ENCODE measurements around the gene LIPA.
"Not testable (repeated sequence)": the region's sequence is repeated elsewhere in the genome, so short reads cannot be mapped to it uniquely, and the experiment has no call there.

The LIPA gene

DNA sequence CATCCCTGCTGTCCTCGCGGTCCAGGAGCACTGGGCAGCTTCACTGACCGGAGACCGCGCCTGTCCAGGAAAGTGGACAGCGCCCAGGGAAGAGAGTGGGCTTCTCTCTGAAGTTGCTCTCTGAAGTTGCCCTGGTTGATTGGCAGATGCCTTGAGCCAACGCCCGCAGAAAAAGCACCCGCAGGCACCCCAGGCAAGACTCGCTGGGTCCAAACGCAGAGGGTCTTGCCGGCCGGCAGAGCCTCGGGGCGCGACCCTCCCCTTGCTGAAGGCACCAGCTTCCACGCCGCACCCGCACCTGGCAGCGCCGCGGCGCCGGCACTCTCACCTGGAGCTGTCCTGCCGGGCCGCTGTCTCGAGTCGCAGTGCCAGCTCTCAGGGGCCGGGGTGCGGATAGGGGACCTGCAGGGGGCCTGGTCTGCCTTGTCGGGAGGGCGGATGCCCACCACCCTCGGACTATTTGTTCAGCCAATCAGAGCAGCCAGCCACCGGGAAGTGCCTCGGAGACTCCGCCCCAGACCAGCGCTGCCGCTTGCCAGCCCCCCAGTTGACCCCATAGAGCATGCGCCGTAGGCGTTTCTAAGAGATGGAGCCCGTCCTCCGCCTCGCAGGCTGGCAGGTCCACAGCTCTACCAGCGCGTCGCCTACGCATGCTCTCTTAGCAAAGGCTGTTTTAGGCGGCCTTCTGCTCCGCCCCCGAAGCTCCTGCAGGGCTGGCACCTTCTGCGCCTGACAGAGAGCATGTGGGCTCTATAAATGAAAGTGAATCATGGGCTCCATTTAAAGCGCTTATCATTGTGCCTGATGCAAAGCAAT is at the start of gene LIPA:
TSS of gene LIPA (minus strand) at position 367 of the 816 bp plus-strand sequence. CDS start 4,127 bp downstream, outside the sequence.
- DNase-seq: peak; percentile 95

DNA sequence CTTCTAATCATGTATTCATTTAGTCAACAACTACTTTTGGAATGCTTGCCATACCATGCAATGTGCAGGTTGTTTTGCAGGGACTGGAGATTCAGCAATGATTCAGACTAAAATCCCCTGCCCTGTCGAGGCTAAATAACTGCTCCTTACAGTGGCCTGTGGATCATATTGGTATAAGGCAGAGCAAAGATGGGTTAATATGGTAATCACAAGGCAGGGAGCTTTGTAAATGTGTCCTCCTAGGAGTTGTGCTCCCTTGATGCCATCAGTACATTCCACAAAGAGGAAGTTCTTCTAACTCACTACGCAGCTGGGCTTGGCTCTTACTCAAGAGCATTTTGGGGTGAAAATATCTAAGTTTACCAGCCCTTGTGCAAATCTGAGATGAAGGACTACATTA is 49.7 kb upstream of the LIPA start:
- no peak for DNase-seq

DNA sequence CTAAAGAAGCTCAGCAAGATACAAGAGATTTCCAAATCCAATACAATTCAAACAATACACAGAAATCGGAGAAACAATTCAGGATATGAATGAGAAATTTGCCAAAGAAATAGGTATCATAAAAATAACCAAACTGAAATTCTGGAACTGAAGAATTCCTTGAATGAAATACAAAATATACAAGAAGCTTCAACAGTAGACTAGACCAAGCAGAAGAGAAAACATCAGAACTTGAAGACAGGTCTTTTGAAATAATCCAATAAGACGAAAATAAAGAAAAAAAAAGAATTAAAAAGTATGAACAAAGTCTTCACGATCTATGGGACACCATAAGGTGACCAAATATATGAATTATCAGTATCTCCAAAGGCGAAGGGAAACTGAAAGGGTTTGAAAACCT is 47.5 kb upstream of the LIPA start:
- no peak for DNase-seq

DNA sequence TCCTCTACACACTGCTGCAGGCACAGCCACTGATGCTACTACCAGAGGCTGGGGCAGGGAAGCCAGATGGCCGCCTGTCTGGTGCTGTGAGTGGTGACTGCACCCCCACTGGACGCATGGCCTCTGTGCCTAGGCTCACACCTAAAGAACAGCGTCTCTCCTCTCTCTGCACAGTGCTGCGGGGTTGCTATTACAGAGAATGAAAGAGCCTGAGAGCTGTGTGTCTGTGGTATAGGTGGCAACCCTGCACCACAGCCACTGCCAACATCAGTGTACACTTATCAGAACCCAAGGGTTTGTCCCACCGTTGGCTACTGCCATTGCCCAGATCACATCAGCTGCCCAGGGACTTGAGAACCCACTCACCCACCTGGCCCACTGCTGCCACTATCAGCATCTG is 46.2 kb upstream of the LIPA start:
- no peak for DNase-seq

DNA sequence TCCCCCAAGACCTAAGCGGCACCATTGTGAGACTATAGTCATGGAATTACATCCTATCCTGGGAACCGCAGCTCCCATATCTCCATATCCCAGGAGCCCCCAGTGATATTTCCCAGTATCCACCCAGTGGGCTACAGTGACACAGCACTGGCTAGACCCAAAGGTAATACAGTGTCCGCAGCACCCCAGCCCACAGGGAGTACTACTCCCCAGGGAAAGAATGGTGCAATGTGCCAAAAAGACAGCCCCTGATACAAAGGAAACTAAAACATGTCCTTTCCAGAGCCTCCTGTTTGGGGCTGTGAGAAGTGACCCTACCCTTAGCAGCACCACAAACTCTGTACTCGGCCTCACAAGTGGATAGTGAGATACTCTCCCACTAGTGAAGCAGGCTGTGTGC is 45.8 kb upstream of the LIPA start:
- DNase-seq: no peak

DNA sequence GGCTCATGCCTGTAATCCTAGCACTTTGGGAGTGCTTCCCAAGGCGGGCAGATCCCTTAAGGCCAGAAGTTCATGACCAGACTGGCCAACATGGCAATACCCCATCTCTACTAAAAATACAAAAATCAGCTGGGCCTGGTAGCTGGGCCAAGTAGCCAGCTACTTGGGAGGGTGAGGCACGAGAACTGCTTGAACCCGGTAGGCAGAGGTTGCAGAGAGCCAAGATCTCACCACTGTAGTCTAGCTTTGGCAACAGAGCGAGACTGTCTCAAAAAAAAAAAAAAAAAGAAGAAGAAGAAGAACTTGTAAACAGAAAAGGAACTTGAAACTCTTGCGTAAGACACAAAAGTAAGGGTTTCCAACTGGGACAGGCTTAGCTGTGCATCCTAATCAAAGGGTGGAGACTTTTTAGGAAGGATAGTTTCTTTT is 44.7 kb upstream of the LIPA start:
- DNase-seq: no peak

DNA sequence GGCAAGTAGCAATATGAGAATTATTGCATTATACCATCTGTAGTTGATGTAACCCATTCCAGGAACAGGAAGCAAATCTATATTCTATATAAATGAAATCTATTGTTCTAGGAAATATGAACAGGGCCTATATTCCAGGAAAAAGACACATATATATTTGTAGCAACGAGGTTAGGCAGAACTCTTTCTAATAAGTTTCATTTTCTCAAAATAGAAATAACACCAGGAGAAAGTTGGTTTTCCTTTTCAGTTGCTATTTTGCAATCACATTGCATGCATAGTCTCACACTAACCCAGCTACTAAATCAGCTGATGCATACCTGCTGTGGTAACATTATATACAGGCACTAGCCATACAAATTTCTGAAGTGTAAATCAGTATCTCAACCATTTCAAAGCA is 44.0 kb upstream of the LIPA start:
- no peak for DNase-seq

DNA sequence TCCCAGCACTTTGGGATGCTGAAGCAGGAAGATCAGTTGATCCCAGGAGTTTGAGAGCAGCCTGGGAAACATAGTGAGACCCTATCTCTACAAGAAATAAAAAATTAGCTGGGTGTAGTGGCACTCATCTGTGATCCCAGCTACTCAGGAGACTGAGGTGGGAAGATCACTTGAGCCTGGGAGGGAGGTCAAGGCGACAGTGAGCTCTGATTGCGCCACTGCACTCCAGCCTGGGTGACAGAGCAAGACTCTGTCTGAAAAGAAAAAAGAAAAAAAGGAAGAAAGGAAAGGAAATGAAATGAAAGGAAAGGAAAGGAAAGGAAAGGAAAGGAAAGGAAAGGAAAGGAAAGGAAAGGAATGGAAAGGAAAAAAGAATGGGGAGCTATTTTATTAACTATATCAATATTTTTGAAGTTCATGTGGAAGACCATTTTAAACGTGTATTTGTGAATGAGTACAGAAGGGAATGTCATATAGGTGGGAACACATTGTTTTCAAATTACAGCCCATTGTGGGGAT is 43.2 kb upstream of the LIPA start:
- no peak for DNase-seq

DNA sequence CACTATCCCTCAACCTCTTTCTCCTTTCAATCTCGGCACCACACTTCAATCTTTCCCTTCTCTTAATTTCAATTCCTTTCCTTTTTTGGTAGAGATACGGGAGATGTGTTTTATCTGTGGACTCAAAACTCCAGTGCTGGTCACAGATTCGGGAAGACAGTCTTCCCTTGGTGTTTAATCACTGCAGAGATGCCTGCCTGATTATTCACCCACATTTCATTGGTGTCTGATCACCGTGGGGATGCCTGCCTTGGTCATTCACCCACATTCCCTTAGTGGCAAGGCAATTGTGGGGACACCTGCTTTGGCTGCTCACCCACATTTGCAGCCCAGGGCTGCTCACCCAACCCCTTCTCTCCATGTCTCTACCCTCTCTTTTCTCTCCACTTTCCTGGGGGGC is 33.7 kb upstream of the LIPA start:
- DNase-seq: not testable (repeated sequence)

DNA sequence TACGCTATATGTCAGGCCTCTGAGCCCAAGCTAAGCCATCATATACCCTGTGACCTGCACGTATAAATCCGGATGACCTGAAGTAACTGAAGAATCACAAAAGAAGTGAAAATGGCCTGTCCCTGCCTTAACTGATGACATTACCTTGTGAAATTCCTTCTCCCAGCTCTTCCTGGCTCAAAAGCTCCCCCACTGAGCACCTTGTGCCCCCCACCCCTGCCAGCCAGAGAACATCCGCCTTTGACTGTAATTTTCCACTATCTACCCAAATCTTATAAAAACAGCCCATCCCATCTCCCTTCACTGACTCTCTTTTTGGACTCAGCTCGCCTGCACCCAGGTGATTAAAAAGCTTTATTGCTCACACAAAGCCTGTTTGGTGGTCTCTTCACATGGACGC is 33.1 kb upstream of the LIPA start:
- not testable (repeated sequence) for DNase-seq

DNA sequence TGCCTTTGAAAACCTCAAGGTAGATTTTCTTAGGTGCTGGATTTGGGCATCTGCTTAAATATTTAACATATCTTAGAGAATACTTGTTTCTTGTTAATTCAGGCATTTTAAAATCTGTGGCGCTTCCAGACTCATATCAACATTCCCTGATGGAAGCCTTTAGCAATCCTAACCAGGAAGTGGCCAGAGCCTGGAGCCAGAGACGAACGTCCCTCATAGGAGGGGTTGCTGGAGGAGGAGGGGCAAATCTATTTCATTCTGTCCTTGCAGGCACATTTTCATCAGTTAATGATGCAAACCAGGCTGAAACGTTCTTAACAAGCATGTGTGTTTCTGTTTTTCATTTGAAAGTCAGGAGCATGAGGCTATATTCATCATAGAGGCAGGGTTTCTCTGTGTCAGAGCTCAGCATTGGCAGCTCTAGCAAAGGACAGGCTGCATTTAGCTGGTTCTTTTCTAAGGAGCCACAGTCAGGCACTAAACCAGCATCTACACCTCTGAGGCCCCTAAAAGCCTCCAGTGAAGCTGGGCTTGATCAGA is 32.4 kb upstream of the LIPA start:
- DNase-seq: no peak

DNA sequence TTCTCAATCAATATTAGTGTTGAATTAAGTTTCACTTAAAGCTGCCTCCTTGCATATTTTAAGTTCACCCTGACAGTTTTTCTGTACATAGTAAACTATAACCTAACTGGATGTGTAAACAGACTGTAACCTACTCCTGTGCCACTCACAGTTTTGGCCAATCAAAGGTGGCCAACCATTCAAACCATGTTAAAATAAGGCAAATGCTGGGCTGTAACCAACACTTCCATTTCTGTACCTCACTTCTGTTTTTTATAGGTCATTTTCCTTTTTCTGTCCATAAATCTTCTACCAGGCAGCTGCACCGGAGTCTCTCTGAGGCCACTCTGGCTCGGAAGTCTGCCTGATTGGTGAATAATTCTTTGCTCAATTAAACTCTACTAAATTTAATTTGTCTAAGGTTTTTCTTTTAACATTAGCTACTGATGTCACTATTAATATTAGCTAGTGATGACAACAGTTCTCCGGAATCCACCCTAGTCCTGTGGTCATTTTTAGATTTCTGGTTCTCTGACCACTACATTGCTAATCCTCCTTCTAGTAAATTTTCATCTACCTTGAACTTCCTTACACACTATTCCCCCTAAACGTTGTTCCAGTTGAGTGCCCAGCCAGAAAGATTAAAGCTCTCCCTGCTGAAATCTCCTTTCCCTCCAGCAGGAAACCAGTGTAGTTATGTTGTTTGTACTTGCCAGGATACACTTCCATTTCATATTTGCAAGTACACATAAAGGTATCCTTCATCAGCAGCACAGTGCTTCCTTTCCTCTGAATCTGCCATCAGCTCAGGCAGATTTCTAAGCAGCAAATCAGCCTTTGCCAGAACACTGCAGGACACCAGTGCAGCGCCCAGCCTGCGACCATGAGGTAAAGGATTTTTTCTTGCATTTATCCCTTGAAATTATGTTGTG is 31.7 kb upstream of the LIPA start:
- DNase-seq: no peak

DNA sequence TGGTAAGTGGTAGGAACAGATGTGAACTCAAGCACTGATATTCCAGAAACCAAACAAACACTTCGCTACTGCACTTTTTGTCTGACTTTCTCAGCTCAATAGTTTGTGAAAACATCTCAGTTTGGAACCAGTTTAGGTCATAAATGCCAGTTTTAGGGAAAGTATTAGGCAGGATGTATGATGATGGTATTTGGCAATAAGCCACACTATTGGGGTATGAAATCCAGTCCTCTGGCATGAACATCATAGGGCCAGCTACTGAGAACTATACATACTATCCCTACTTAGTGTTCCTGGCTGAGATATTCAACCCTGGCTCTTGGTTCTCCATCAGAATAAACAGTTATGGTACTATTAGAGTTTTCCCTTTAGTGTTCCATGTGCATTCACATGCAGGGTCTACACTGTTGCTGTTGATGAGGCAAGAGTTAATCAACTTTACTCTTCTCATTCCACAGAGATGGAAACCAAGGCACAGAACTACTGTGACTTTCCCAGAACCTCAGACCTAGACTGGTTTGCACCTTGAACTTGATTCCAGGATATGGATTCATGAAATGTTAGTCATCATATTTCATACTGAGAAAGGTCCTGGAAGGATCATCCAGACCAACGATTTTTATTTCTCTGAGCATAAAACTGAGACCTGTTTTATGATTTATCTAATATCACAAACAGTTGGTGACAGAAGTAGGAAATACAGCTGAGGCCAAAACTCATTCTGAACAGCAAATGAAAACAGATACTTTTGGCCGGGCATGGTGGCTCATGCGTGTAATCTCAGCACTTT is 30.2 kb upstream of the LIPA start:
- DNase-seq: no peak

DNA sequence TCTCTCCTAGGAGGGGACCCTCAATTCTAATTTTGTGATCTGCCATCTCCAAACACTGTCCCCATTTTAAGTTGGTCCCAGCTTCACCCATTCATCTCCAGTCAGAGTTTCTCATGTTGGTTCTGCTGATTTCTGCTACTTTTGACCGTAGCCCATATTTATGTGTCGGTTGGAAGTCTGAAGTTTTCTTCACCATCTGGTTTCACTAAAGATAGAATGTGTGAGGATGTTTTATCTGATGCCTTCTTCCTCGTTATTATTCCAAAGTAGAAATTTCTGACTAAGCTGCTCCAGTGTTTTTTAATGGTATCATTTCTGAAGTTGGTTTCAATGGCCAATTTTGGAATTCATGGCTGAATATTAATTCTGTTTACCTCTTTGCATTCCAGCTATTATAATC is 28.9 kb upstream of the LIPA start:
- no peak for DNase-seq

DNA sequence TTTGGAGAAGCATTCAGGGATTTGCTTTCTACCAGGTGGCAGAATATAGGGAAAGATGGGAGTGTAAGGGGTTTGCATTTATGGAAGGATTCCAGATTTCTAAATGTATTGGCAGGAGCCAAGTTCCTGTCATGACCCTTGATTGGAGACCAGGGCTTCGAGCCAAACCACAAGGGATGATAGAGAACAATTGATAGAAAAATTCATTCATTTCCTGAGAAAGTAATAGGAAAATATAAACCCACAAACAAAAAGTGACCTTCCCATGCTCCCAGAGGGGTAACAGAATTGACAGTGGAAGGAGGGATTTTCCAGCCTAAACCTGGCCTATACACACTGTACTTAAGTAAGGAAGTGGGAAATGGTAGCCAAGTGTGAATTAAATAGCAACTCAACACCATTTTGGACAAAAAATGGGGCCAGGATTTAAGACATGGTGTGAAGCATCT is 27.9 kb upstream of the LIPA start:
- DNase-seq: no peak

DNA sequence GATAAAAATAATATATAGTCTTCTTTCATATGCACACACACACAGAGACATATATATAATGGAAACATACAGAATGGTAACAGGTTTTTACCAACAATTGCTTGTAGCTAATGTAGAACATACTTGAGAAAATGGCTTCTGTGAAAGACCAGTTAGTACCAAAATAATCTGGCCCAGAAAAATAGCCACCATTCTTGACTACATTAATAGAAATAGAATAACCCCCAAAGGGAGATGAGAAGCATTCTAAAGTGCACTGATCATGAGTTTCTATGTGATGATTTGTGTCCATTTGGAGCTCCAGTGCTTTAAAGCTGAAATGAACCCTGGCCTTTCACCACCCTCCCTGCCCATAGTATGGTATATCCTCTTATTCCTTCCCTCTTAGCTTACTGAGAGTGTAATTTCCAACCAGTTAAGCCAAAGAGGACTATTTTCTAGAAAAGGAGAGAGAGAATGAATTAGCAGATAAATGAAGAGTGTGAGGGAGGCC is 27.4 kb upstream of the LIPA start:
- DNase-seq: no peak

DNA sequence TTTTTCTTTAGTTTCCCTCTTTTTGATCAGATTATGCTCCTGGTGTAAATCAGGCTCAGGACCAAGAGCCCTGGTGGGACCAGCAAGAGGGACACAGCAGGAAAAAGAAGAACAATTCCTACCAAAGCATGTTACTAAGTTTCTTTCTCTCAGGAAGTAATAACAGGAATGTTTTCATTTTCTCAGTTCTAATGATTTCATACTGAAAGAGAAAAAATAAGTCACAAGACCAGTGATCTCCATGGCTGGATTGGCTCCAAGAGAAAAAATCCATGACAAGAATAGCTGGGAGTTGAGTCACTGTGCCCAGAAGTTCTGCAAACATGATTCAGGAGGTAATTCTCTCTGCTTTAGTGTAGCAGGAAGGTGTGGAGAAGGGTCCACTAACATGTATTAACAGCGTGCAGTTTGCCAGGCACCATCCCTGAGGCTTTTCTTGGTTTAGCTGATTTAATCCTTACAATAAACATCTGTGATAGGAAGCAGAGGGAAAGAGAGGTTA is 26.5 kb upstream of the LIPA start:
- DNase-seq: no peak

DNA sequence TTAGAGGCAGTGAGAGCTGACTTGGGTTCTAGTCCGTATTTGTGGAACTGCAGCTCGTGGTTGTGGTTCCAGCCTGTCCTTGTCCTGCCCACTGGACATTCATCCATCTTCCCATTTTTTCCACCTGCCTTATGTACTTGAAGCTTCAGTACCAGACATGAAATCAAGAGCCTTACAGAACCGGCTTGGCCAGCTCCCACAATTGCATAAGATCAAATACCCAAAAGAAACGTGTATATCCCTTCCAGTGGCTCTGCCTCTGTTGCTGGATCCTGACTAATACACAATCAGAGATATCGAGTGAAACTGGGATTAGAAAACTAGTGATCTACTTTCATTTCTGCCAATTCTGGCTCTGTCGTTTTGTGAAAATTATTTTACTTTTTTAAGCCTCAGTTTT is 23.8 kb upstream of the LIPA start:
- DNase-seq: no peak

DNA sequence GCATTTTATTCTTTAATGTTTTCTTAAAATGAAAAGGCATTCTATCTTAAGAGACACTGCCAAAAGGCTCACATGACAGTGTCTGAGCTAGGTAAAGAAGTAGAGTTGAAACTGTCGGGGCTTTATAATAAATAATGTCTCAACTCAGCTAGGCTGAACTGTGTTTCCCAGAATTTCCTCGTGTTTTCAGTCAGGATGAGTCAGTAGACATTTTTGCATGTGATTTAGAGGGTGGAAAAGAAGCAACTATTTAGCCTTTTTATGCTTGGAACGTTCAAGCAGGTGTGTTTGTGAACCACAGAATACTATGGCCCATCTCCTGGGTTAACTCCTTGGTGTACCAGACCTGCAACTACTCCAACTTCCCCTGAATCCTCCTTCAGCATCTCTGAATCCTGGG is 23.4 kb upstream of the LIPA start:
- DNase-seq: no peak

DNA sequence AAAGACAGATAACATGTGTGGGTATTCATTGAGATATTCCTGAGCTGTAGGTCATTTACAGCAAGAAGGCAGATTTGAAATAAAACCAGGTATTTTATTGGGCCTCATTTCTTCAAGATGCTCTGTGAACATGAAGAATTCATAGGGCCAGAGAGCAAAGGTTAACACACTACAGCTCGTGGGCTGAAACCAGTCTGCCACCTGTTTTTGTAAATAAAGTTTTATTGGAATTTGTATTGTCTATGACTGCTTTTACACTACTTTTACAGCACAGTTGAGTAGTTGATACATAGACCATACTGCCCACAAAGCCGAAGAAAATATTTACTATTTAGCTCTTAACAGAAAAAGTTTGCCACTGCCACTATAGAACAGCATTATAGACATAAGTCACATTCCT is 22.1 kb upstream of the LIPA start:
- no peak for DNase-seq

DNA sequence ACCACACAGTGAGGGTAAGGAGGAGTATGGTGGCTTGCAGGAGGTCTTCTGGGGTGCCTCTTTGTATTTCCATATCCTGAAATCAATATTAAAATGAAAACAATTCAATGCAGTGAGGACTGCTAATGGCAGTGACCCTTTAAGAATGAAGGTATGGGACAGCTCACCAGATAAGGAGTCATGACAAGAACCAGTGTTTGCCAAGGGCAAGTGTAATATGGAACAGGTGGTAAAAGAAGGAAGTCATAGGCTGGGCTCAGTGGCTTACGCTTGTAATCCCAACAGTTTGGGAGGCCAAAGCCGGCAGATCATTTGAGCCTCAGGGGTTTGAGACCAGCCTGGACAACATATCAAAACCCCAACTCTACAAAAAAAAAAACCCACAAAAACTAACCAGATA is 20.0 kb upstream of the LIPA start:
- no peak for DNase-seq

DNA sequence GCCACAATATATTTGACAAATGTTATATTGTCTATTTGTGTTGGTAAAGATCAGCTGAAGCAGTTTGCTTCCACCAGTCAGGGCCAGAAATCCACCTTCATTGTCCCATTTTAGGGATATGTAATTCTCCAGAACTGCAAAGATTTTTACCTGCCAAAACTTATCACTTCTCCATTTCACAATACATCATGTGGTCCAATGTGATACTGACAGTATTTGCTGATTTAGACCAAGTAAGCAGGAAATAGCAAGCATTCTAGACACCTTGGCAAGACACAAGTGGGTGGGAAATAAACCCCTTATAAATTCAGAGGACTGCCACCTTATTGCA is 18.5 kb upstream of the LIPA start:
- no peak for DNase-seq

All from stimulated activated CD4-positive, alpha-beta T cell treated with anti-CD3 and anti-CD28 coated beads, Interleukin-1b, Interleukin-23, amount 100 ng/mL, for 48 hours (primary cell).